ENCODE results near the gene LST1.

DNA sequence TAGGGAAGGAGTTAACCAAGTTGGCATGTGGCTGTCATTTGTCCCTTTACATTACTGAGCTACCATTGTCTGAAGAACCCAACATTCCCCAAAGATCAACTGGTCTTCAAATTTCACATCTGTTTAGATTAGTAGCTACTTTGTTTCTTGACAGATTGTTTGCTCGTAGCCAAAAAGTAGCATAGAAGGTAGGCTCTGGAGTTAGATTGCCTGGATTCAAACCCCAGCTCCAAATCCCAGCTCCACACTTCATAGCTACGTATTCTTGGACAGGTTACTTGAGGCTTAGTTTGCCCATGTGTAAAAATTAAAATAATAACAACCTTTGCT lies 37.6 kb upstream of the LST1 start:
- TF ChIP-seq POLR2A (IDR thresholded peaks at IDR 0.05), result no peak
- TF ChIP-seq, protein P1, sequence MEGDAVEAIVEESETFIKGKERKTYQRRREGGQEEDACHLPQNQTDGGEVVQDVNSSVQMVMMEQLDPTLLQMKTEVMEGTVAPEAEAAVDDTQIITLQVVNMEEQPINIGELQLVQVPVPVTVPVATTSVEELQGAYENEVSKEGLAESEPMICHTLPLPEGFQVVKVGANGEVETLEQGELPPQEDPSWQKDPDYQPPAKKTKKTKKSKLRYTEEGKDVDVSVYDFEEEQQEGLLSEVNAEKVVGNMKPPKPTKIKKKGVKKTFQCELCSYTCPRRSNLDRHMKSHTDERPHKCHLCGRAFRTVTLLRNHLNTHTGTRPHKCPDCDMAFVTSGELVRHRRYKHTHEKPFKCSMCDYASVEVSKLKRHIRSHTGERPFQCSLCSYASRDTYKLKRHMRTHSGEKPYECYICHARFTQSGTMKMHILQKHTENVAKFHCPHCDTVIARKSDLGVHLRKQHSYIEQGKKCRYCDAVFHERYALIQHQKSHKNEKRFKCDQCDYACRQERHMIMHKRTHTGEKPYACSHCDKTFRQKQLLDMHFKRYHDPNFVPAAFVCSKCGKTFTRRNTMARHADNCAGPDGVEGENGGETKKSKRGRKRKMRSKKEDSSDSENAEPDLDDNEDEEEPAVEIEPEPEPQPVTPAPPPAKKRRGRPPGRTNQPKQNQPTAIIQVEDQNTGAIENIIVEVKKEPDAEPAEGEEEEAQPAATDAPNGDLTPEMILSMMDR (IDR thresholded peaks at IDR 0.05), result no peak
